Fibroblast of the aortic adventitia (primary cell): Measurements from ENCODE around the gene IGF2. TPM values are rescaled to one million over a fixed set of nuclear protein-coding genes. Genes with fewer than 3 reads are reported as not detected.

Experiments
- DNase-seq: peaks from one replicate; pipeline ENCODE4 v3.0.0-alpha.2; 2010; ENCODE audit warnings: low read depth
- H3K4me3 ChIP-seq: 2 replicates; pipeline ENCODE4 v1.5.1; 2011; ENCODE audit warnings: low read depth, mild to moderate bottlenecking, control low read depth, low read length, moderate library complexity
- total RNA-seq: library from RNA; depleted of rRNA; stranded (reverse); fragments of >200 nt; gene quantifications from 2 replicates; pipeline ENCODE4 v1.2.3, GENCODE V29; 2012; ENCODE audit warnings: low replicate concordance
- TF ChIP-seq, protein P1 (sequence below): IDR thresholded peaks from 2 replicates; pipeline ENCODE4 v1.5.1; 2011; ENCODE audit warnings: mild to moderate bottlenecking, low read length, control low read depth, inconsistent platforms; ENCODE audit not compliant: insufficient read depth

Gene IGF2
- 3.3 and 4.2 TPM in 2 replicates for total RNA-seq

GRCh38 chr11:2139123-2139521, at the start of gene IGF2:
Gene IGF2, minus strand, starts transcription at chr11:2139389. Its CDS starts 3,866 bp downstream, at chr11:2135523.
- TF ChIP-seq, protein P1, sequence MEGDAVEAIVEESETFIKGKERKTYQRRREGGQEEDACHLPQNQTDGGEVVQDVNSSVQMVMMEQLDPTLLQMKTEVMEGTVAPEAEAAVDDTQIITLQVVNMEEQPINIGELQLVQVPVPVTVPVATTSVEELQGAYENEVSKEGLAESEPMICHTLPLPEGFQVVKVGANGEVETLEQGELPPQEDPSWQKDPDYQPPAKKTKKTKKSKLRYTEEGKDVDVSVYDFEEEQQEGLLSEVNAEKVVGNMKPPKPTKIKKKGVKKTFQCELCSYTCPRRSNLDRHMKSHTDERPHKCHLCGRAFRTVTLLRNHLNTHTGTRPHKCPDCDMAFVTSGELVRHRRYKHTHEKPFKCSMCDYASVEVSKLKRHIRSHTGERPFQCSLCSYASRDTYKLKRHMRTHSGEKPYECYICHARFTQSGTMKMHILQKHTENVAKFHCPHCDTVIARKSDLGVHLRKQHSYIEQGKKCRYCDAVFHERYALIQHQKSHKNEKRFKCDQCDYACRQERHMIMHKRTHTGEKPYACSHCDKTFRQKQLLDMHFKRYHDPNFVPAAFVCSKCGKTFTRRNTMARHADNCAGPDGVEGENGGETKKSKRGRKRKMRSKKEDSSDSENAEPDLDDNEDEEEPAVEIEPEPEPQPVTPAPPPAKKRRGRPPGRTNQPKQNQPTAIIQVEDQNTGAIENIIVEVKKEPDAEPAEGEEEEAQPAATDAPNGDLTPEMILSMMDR = no peak
- H3K4me3 ChIP-seq = no peak within 1 kb of the TSS
- DNase-seq = no peak

- DNase-seq = no peak
- no peak overlapping the region for H3K4me3 ChIP-seq
- TF ChIP-seq, protein P1 = no peak
Measured at GRCh38 chr11:2188745-2189144, 49.6 kb upstream of the IGF2 start.

DNA sequence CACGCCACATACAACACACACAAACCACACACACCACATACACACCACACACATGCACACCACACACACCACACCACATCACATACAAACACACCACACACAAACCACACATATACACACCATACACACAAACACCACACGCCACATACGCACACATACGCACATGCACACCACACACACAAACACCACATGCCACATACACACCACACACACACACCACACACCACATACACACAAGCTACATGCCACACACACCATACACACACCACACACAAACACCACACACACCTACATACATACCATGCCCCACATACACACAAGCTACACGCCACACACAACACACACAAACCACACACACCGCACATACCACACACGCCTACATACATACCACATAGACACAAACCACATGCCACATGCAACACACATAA, 48.1 kb upstream of the IGF2 start:
- no peak for DNase-seq
- no peak overlapping the region for H3K4me3 ChIP-seq
- TF ChIP-seq, protein P1 = no peak

- TF ChIP-seq, protein P1 = peak; percentile 33
- no peak overlapping the region for H3K4me3 ChIP-seq
- DNase-seq = no peak
Measured at GRCh38 chr11:2186669-2187279, 47.6 kb upstream of the IGF2 start.

DNA sequence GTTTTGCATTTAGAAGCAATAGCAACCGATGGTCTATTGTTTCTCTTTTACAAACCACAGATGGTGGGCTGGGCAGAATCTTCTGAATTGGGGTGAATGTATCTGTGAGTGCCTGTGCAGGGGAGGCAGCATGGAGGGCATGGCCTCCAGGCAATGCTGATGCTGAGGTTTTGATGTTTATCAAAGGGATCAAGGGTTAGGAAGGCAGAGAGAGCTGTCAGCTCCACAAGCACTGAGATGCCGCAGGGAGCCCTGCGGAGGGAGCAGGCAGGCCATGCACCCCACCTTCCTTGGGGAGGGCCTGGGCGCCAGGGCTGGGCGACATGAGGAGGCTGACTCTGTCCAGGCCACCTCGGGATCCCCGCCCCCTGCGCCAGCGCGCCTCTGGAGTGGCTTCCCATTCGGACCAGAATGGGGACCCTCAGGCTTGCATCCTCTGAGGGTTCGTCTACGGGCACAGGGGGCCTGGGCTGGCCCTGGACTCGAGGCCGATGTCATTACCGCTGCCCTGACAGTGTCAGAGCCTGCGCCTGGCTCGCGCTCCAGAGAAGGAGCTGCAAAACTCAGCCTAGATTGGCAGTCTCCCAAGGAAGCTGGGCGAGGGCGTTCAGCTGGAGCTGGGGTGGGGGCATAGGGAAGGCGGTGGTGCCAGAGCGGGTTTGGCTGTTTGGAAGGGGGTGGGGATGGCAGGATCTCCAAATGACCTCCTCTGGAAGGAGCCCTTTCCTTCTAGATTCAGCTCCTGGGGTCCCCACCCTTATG, 46.3 kb upstream of the IGF2 start:
- no peak overlapping the region for H3K4me3 ChIP-seq
- TF ChIP-seq, protein P1 = no peak
- DNase-seq = no peak

DNA sequence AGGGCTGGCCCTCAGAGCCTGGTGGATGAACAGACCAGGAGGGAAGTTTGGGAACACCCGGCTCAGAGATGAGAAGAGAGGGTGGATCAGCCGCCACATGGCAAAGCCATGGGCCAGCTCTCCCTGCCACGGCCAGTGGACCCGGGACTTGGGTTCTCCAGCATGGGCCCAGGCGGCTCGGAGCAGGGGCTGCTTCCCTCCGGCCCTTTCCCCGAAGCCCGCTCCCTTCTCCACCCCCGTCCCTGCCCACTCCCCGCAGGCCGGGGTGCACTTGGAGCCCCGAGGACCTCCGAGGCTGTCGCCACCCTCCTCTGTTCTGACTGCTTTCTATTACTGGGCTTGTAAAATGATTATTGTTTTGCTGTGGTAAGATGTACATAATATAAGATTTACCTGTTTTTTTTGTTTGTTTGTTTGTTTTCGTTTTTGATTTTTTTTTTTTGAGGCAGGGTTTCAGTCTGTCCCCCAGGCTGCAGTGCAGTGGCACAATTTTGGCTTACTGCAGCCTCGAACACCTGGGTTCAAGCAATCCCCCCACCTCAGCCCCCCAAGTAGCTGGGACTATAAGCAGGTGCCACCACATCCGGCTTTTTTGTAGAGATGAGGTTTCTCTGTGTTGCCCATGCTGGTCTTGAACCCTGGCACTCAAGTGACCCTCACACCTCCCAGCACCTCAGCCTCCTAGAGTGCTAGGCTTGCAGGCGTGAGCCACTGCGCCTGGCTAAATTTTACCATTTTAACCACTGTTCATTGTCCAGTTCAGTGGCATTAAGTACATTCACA, 43.7 kb upstream of the IGF2 start:
- DNase-seq = no peak
- TF ChIP-seq, protein P1 = no peak
- H3K4me3 ChIP-seq = no peak overlapping the region
